Stimulated activated naive B cell treated with anti-CD40 and anti-IgM and Interleukin-4, amounts not matched to agents 10 μg/mL and 1 μg/mL and 100 μg/mL, for 72 hours (primary cell): ENCODE measurements around the gene NGRN.
"Not testable (repeated sequence)": the region's sequence is repeated elsewhere in the genome, so short reads cannot be mapped to it uniquely, and the experiment has no call there.

Experiments
- ATAC-seq, 2 donors: fragments of 150-1000 bp; cut with Tn5 transposase; replicated peaks; 2 replicates each; pipeline ENCODE4 v1.10.0; 2021; ENCODE audit warnings: moderate library complexity in 1 of 2
- DNase-seq: peaks from one replicate; pipeline ENCODE4 v3.0.0; 2021
- H3K27ac Mint-ChIP-seq: one replicate; pipeline ENCODE4 v1.8.0; 2022; ENCODE audit warnings: mild to moderate bottlenecking, mixed read lengths
- H3K27me3 Mint-ChIP-seq, 2 donors: one replicate each; pipeline ENCODE4 v1.8.0; 2022; ENCODE audit warnings: mixed read lengths in 2 of 2
- H3K36me3 Mint-ChIP-seq, 2 donors: one replicate each; pipeline ENCODE4 v1.8.0; 2022; ENCODE audit warnings: mixed read lengths in 2 of 2, mild to moderate bottlenecking in 1 of 2
- H3K4me1 Mint-ChIP-seq, 2 donors: one replicate each; pipeline ENCODE4 v1.8.0; 2022; ENCODE audit warnings: mixed read lengths in 2 of 2, mild to moderate bottlenecking in 1 of 2
- H3K4me3 Mint-ChIP-seq, 2 donors: one replicate each; pipeline ENCODE4 v1.8.0; 2022; ENCODE audit warnings: mild to moderate bottlenecking in 2 of 2, mixed read lengths in 2 of 2, moderate library complexity in 1 of 2
- H3K9me3 Mint-ChIP-seq, 2 donors: one replicate each; pipeline ENCODE4 v1.8.0; 2022; ENCODE audit warnings: mixed read lengths in 2 of 2, mild to moderate bottlenecking in 1 of 2

Gene NGRN

GRCh38 chr15:90301707-90302300 lies 36.3 kb downstream of the NGRN start:
- no peak for ATAC-seq
- Mint-ChIP-seq H3K9me3 (no peaks in the 10 kb centered on the region), H3K4me1 (peaks cover 7 to 17% of the 10 kb centered on the region in 2 donors), H3K4me3 (no peak overlapping the region), H3K36me3 (no peaks in the 10 kb centered on the region), H3K27me3 (no peaks in the 10 kb centered on the region), H3K27ac (no peak overlapping the region)
- no peak for DNase-seq

GRCh38 chr15:90305355-90305754 lies 39.9 kb downstream of the NGRN start:
- H3K36me3 Mint-ChIP-seq, H3K4me3 Mint-ChIP-seq, H3K27ac Mint-ChIP-seq, ATAC-seq, DNase-seq, H3K9me3 Mint-ChIP-seq, H3K27me3 Mint-ChIP-seq: not testable (repeated sequence)
- peaks cover 10 to 20% of the 10 kb centered on the region in 2 donors for H3K4me1 Mint-ChIP-seq

GRCh38 chr15:90305932-90306331 lies 40.5 kb downstream of the NGRN start:
- no peak for ATAC-seq
- peaks cover 10 to 18% of the 10 kb centered on the region in 2 donors for H3K4me1 Mint-ChIP-seq
- DNase-seq, result no peak
- no peaks in the 10 kb centered on the region for H3K36me3 Mint-ChIP-seq
- H3K9me3 Mint-ChIP-seq, result no peaks in the 10 kb centered on the region
- H3K27me3 Mint-ChIP-seq, result no peaks in the 10 kb centered on the region
- no peak overlapping the region for H3K27ac Mint-ChIP-seq
- H3K4me3 Mint-ChIP-seq, result no peak overlapping the region

- Mint-ChIP-seq H3K4me1 (peaks cover 7 to 12% of the 10 kb centered on the region in 2 donors), H3K9me3 (no peaks in the 10 kb centered on the region), H3K27me3 (no peaks in the 10 kb centered on the region), H3K27ac (no peak overlapping the region), H3K4me3 (no peak overlapping the region), H3K36me3 (no peaks in the 10 kb centered on the region)
- peak; percentile 87 to 97 for ATAC-seq
- no peak for DNase-seq
These were observed 41.1 kb downstream of the NGRN start for GRCh38 chr15:90306560-90306959.

GRCh38 chr15:90307661-90308060 lies 42.2 kb downstream of the NGRN start:
- Mint-ChIP-seq H3K4me1 (peaks cover 7 to 12% of the 10 kb centered on the region in 2 donors), H3K36me3 (no peaks in the 10 kb centered on the region), H3K27me3 (peaks cover 0 to 3% of the 10 kb centered on the region in 2 donors), H3K27ac (no peak overlapping the region), H3K9me3 (no peaks in the 10 kb centered on the region), H3K4me3 (no peak overlapping the region)
- DNase-seq (no peak), ATAC-seq (no peak)

- Mint-ChIP-seq H3K36me3 (no peaks in the 10 kb centered on the region), H3K9me3 (no peaks in the 10 kb centered on the region), H3K4me1 (peaks cover 7 to 12% of the 10 kb centered on the region in 2 donors), H3K4me3 (no peak overlapping the region), H3K27me3 (peaks cover 0 to 6% of the 10 kb centered on the region in 2 donors), H3K27ac (no peak overlapping the region)
- DNase-seq, result no peak
- ATAC-seq, result no peak
These were observed 43.5 kb downstream of the NGRN start for GRCh38 chr15:90309020-90309419.

- no peak overlapping the region for H3K4me3 Mint-ChIP-seq
- DNase-seq (no peak), ATAC-seq (no peak)
- no peak overlapping the region for H3K27ac Mint-ChIP-seq
- H3K27me3 Mint-ChIP-seq, result peaks cover 0 to 6% of the 10 kb centered on the region in 2 donors
- no peaks in the 10 kb centered on the region for H3K9me3 Mint-ChIP-seq
- no peaks in the 10 kb centered on the region for H3K36me3 Mint-ChIP-seq
- H3K4me1 Mint-ChIP-seq, result peaks cover 4 to 8% of the 10 kb centered on the region in 2 donors
These were observed 50.0 kb downstream of the NGRN start for GRCh38 chr15:90315278-90315982.

- Mint-ChIP-seq H3K4me3 (no peak overlapping the region), H3K27me3 (peaks cover 0 to 6% of the 10 kb centered on the region in 2 donors), H3K36me3 (no peaks in the 10 kb centered on the region), H3K27ac (no peak overlapping the region), H3K4me1 (peaks cover 4 to 8% of the 10 kb centered on the region in 2 donors), H3K9me3 (no peaks in the 10 kb centered on the region)
- no peak for ATAC-seq
- no peak for DNase-seq
These were observed 50.7 kb downstream of the NGRN start for GRCh38 chr15:90316139-90316538.

GRCh38 chr15:90318591-90318990 lies 53.1 kb downstream of the NGRN start:
- H3K36me3 Mint-ChIP-seq, result no peaks in the 10 kb centered on the region
- no peaks in the 10 kb centered on the region for H3K27me3 Mint-ChIP-seq
- H3K9me3 Mint-ChIP-seq, result no peaks in the 10 kb centered on the region
- peaks cover 4 to 8% of the 10 kb centered on the region in 2 donors for H3K4me1 Mint-ChIP-seq
- H3K27ac Mint-ChIP-seq, result no peak overlapping the region
- DNase-seq, result no peak
- no peak for ATAC-seq
- H3K4me3 Mint-ChIP-seq, result no peak overlapping the region

- peak; percentile 99 for ATAC-seq
- no peaks in the 10 kb centered on the region for H3K9me3 Mint-ChIP-seq
- peak overlapping the region in 1 of 2 donors; percentile 66 for H3K4me3 Mint-ChIP-seq
- peak overlapping the region; percentile 7 for H3K27ac Mint-ChIP-seq
- no peaks in the 10 kb centered on the region for H3K27me3 Mint-ChIP-seq
- no peaks in the 10 kb centered on the region for H3K36me3 Mint-ChIP-seq
- peaks cover 4 to 8% of the 10 kb centered on the region in 2 donors for H3K4me1 Mint-ChIP-seq
- DNase-seq, result peak; percentile 56
These were observed 54.8 kb downstream of the NGRN start for GRCh38 chr15:90320062-90320884.

- ATAC-seq, result no peak
- no peaks in the 10 kb centered on the region for H3K27me3 Mint-ChIP-seq
- H3K9me3 Mint-ChIP-seq, result no peaks in the 10 kb centered on the region
- no peak for DNase-seq
- H3K36me3 Mint-ChIP-seq, result no peaks in the 10 kb centered on the region
- H3K4me1 Mint-ChIP-seq, result peaks cover 6 to 12% of the 10 kb centered on the region in 2 donors
- H3K4me3 Mint-ChIP-seq, result no peak overlapping the region
- H3K27ac Mint-ChIP-seq, result no peak overlapping the region
These were observed 55.4 kb downstream of the NGRN start for GRCh38 chr15:90320885-90321278.
